Measurements from ENCODE around the gene TMPRSS15. TPM values are rescaled to one million over a fixed set of nuclear protein-coding genes. Genes with fewer than 3 reads are reported as not detected.

TMPRSS15 gene
- total RNA-seq: not detected

DNA sequence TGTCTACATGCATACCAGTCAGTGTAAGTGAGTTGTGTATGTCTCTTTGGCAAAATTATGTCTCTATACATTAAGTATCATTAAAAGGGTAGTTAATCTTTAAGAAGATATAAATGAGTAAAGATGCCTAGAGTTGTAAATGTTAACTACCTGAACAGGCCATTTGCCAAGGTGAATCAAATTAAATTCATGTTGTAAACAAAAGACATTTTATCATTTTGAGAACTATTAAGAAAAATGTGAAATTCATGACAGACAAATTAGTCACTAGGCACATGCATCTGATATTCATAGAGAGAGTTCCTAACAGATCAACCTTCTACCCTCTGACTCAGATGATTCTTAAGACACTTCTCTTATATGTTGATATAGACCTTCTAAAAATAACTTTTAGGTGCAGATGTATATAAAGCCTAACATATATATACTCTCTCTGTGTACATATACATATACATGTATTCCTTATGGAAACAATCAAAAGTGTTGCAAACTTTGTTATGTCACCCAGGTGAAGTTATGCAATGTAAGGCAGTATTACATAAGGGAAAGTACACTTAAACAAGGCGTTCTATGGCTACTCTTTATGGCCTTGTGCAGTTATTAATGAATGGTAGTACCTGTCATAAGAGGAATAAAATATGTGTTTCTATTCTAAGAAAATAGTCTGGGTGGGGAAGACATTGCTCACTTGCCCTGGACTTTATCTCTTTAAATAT lies at the start of gene TMPRSS15:
TSS of gene TMPRSS15 (minus strand) at position 51 of the 716 bp plus-strand sequence. CDS start 163 bp downstream, outside the sequence.
- Histone ChIP-seq H3K27me3 (no peaks in the 10 kb centered on the region), H3K4me1 (no peaks in the 10 kb centered on the region), H3K27ac (no peak within 1 kb of the TSS), H3K36me3 (no peaks in the 10 kb centered on the region), H3K4me3 (no peak within 1 kb of the TSS), H3K9me3 (no peaks in the 10 kb centered on the region)
- TF ChIP-seq POLR2AphosphoS5 (IDR thresholded peaks at IDR 0.05): no peak
- TF ChIP-seq EP300 (IDR thresholded peaks at IDR 0.05): no peak
- WGBS: 75% methylated on average over 1 of the region's 1 CpG
- DNase-seq (ENCODE audit: low spot score in 2 of 2): no peak

DNA sequence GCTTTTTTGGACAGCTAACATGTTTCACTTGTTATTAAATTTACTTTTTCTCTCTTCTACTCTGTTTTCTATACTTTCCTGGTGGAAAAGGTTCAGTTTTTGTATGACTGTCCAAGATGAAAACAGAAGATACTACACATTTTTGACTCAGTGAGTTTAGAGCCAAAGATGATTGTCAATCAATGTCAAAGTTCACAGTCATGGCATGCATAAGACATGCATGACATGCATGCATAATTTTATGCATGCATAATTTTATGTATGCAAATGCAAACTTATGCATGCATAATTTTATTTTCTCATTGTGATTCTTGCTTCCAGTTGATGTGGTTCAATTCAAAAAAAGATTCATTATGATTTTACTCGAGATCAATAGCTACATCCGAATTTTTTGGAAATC lies 48.1 kb upstream of the TMPRSS15 start:
- no peak overlapping the region for H3K27ac ChIP-seq
- H3K27me3 ChIP-seq: no peaks in the 10 kb centered on the region
- no peak for DNase-seq (ENCODE audit: low spot score in 2 of 2)
- 86% methylated on average over 2 of the region's 2 CpGs for WGBS
- H3K4me1 ChIP-seq: no peaks in the 10 kb centered on the region
- H3K4me3 ChIP-seq: no peak overlapping the region
- H3K36me3 ChIP-seq: no peaks in the 10 kb centered on the region
- TF ChIP-seq POLR2A (IDR thresholded peaks at IDR 0.05) (no peak), EP300 (IDR thresholded peaks at IDR 0.05) (no peak), POLR2AphosphoS5 (IDR thresholded peaks at IDR 0.05) (no peak)
- TF ChIP-seq, protein P1, sequence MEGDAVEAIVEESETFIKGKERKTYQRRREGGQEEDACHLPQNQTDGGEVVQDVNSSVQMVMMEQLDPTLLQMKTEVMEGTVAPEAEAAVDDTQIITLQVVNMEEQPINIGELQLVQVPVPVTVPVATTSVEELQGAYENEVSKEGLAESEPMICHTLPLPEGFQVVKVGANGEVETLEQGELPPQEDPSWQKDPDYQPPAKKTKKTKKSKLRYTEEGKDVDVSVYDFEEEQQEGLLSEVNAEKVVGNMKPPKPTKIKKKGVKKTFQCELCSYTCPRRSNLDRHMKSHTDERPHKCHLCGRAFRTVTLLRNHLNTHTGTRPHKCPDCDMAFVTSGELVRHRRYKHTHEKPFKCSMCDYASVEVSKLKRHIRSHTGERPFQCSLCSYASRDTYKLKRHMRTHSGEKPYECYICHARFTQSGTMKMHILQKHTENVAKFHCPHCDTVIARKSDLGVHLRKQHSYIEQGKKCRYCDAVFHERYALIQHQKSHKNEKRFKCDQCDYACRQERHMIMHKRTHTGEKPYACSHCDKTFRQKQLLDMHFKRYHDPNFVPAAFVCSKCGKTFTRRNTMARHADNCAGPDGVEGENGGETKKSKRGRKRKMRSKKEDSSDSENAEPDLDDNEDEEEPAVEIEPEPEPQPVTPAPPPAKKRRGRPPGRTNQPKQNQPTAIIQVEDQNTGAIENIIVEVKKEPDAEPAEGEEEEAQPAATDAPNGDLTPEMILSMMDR (IDR thresholded peaks at IDR 0.05): no peak
- H3K9me3 ChIP-seq: no peaks in the 10 kb centered on the region

DNA sequence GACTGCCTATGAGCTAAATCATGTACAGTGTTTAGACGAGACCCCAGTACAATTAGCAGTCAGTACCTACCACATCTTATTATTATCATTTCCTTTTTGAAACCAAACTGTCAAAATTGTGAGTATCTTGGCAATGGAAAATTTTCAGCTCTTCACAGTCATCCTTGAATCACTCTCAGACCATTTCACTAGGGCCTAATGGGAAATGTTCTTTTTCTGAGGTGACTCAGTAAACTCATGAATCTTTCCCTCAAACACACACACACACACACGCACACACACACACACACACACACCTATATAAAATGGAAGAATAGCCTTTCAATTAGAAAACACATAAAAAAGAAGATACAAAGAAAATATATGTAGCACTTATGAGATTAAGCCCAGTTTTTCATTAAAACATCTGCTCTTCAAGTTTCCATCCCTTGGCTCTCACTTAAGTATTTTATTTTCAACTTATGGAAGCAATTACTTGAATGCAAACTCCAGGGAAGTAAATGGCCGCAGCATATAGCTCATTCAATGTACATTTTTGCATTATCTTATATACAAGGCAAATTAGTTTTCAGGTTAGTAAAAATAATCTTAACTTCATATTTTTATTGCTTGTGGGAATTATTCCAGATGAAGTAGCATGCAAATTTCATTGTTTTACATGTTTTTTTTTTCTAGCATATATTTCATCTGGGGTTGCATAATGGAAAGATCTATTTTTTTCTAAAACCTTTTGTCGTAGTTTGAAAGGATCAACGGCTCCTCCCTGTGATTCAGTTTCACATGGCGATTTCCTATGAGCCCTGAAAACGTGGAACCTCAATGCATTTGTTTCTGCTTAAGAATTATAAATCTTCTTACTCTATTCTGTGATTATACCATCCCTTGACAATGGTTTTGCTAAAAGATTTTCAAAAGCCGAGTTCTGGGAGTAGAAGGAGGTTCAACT lies 46.3 kb upstream of the TMPRSS15 start:
- DNase-seq (ENCODE audit: low spot score in 2 of 2): no peak
- Histone ChIP-seq H3K4me1 (no peaks in the 10 kb centered on the region), H3K4me3 (no peak overlapping the region), H3K27ac (no peak overlapping the region), H3K27me3 (no peaks in the 10 kb centered on the region), H3K36me3 (no peaks in the 10 kb centered on the region), H3K9me3 (no peaks in the 10 kb centered on the region)
- WGBS: 60% methylated on average over 8 of the region's 8 CpGs
- TF ChIP-seq EP300 (IDR thresholded peaks at IDR 0.05): no peak
- no peak for TF ChIP-seq POLR2A (IDR thresholded peaks at IDR 0.05)
- TF ChIP-seq, protein P1 (IDR thresholded peaks at IDR 0.05): no peak
- no peak for TF ChIP-seq POLR2AphosphoS5 (IDR thresholded peaks at IDR 0.05)

DNA sequence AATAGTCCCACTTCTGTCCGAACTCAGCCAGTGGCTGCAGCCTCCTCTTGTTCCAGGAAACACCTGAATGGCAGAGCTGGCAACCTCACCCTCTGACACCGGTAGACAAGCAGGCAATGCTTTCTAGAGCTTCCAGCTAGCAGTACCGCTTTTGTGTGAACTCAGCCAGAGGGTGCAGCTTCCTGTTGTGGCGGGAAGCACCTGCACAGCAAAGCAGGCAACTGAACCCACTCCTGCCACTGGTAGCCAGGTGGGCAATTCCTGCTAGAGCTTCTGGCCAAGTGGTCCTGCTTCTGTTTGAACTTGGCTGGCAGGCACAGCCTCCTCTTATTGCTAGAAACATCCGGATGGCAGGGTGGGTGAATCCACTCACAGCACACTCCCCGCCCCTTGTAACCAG lies 40.1 kb upstream of the TMPRSS15 start:
- 80% methylated on average over 5 of the region's 6 CpGs for WGBS
- DNase-seq (ENCODE audit: low spot score in 2 of 2): no peak
- no peaks in the 10 kb centered on the region for H3K36me3 ChIP-seq

DNA sequence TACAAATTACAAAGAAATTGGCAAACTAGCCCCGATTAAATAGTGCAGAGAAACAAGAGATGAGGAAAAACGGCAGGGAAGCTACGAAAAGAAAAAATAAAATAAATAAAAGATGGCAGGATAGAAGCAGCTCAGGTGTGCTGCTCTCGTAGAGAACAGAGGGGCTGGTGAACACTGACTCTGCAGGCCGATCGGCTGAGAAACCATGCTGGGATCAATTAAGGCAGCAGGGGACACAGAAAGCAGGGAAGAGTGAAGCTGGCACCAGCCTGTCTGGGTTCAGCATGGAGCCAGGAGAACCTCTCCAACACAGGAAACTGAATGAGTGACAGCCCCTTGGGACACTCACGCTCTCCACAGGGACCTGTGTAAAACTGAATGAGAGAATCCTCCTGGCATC lies 39.5 kb upstream of the TMPRSS15 start:
- Histone ChIP-seq H3K27me3 (no peaks in the 10 kb centered on the region), H3K36me3 (no peaks in the 10 kb centered on the region), H3K4me3 (no peak overlapping the region), H3K9me3 (no peaks in the 10 kb centered on the region), H3K4me1 (no peaks in the 10 kb centered on the region), H3K27ac (no peak overlapping the region)
- TF ChIP-seq POLR2AphosphoS5 (IDR thresholded peaks at IDR 0.05) (no peak), POLR2A (IDR thresholded peaks at IDR 0.05) (no peak), EP300 (IDR thresholded peaks at IDR 0.05) (no peak)
- TF ChIP-seq, protein P1 (IDR thresholded peaks at IDR 0.05): no peak
- WGBS: 73% methylated on average over 7 of the region's 7 CpGs
- DNase-seq (ENCODE audit: low spot score in 2 of 2): no peak

More for the DNA sequence above, 40.1 kb upstream of the TMPRSS15 start:
- Histone ChIP-seq H3K27me3 (no peaks in the 10 kb centered on the region), H3K9me3 (no peaks in the 10 kb centered on the region), H3K4me1 (no peaks in the 10 kb centered on the region), H3K4me3 (no peak overlapping the region), H3K27ac (no peak overlapping the region)
- no peak for TF ChIP-seq EP300 (IDR thresholded peaks at IDR 0.05)
- TF ChIP-seq, protein P1 (IDR thresholded peaks at IDR 0.05): no peak
- no peak for TF ChIP-seq POLR2AphosphoS5 (IDR thresholded peaks at IDR 0.05)
- TF ChIP-seq POLR2A (IDR thresholded peaks at IDR 0.05): no peak
